Raji (cell line): Measurements from ENCODE around the gene LIN7A.

Experiments used
- POLR2A ChIP-seq: IDR thresholded peaks from 2 replicates; pipeline ENCODE4 v1.6.1; 2011; ENCODE audit warnings: low read depth, low read length, control low read depth; ENCODE audit not compliant: insufficient read depth

The LIN7A gene

DNA sequence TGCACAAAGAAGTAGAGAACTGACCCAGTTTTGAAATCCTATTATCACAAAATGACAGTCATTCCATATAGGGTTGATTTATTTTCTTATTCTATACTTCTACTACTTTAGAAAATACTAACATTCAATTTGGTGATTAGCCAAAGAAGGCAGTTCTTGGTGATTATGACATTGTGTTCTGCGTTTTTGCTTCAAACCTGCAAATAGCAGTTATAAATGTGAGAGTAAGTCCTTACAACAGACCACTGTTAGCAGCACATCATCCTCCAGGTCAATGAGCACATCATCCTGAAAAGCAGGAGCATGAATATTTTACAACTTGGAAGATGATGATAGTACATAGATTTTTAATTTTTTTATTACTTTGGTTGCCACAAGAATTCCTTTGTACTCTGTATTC lies 53.1 kb downstream of the LIN7A start:
- no peak for TF ChIP-seq POLR2A

DNA sequence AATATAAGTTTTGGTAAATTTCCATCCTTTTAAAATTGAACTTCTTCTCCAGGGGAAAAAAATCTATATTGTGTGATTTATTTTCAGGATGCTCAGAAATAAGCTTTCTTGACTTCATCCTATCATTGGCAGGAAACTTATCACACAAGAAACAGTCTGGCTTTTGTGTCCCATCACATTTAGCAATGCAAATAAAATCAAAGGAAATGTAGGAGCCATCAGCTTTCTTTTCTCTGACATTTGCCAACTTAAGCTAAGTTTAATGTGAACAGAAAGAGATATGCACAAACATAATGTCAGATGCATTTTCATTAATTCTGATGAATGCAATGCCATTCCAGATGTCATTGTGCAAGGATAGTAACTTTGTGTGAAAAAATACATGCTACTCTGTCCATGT lies 56.6 kb downstream of the LIN7A start:
- TF ChIP-seq POLR2A, result no peak

DNA sequence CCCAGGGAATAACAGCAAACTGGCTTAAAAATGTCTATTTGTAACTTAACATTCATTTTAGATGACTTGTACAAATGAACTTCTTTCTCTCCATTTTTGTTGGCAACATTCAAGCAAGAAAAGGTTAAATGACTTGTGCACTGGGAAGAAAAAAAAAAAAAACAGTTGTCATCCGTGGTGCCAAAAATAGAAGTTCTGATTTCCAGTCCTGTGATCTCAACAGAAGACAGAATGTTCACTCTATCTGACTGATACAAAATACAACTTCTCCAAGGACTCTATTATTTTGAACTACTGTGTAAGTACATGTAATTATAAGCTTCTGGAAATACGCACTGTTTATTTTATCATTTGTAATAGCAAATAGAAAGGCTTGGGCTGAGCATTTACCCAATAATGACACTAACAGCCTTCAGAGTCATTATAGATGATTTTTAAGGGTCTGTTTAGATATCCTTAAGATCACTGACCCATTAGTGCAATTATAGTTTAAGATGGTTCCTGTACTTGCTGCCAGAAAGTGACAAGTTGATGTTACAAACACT lies 59.9 kb downstream of the LIN7A start:
- no peak for TF ChIP-seq POLR2A

DNA sequence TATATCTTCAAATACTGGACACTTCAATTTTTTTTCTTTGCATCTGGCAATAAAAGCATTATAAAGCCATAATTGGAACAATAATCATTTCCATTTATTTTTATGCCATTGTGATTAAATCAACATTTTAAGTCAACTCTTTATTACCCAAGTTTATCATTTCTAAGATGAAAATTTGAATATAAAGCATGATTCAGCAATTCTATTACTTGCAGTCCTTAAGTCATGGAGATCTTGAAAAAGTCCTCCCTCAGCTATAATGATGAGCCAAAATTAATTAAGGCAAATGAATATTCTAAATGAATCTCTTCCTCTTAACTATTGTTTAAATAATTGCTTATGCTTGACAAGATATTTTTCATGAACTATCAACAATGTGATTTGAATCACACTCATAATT lies 65.7 kb downstream of the LIN7A start:
- TF ChIP-seq POLR2A, result no peak

DNA sequence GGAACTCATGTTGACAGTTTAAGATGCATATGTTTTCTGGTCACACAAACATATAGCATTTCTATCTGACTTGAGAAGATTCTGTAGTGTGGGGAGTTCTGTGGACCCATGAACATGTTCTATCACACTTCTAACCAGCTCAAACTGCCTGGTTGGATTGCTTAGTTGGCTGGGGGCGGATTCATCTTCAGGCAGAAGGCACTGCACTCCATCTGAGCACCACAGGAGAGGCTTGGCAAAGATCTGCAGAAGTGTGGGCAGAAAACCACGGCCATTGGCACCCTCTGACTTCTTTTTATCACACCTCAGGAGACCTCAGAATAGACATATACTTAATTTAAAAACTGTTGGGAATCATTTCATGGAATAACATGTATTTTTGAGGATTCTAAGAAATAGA lies 68.5 kb downstream of the LIN7A start:
- no peak for TF ChIP-seq POLR2A

DNA sequence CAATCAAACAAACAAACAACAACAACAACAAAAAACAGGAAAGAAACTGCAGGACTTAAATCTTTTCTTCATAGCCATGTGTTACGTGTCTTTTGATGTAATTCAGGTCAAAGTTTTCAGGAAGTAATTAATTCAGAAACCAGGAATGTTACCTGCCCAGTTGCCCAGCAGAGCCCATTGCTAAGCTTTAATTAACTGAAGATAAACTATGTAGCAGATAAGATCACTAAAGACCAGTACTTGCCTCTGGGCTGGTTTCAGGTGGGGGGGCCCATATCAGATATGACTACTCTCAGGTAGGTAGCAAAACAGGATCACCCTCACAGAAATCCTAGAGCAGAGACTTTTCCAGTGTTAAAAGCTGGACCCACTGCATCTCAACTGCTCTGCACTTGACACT lies 69.2 kb downstream of the LIN7A start:
- TF ChIP-seq POLR2A, result no peak

DNA sequence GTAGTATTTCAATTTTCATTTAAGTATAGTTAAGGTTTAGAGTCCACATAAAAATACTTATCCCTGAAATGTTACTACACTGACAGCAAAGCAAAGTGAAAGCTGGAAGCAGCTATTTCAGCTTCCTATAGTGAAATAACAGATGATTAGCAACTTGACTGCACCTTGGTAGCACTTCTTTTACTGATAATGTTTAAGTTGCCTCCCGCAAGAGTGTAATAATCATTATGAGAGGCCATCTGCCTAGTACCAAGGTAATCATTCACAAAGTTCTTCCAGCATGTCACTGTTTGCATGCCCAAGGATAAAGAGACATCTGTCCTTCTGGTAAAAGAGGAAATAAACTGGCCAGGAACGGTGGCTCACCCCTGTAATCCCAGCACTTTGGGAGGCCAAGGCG lies 69.8 kb downstream of the LIN7A start:
- no peak for TF ChIP-seq POLR2A

DNA sequence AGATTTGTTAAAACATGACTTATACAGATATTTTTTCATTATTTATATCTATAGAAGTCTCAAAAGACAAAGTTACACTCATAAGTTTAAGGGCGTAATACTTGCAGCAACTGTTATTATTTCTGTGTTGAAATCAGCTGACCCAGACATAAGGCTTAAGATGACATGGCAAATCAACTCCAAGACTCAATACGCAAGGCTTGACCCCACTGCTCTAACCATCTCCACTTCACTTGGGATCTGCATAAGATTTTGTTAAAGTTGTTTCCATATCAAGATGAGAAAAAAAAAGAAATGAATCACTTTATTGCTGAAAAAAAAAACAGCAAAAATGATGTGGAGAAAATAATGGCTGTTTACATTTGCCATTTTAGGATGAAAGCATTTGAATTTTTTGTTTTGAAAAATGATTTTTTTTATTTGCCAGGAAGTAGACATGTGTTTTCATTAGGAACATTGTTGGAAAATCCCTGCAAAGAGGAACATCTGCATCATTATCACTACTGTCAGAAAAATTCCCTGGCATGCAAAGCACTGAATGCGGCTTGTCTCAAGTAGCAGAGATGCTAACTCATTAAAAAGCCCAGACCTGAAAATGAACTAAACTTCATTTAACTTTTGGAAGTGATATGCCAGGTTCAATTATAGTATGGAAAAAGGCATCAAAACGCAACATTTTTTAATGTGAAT lies 73.5 kb downstream of the LIN7A start:
- no peak for TF ChIP-seq POLR2A

DNA sequence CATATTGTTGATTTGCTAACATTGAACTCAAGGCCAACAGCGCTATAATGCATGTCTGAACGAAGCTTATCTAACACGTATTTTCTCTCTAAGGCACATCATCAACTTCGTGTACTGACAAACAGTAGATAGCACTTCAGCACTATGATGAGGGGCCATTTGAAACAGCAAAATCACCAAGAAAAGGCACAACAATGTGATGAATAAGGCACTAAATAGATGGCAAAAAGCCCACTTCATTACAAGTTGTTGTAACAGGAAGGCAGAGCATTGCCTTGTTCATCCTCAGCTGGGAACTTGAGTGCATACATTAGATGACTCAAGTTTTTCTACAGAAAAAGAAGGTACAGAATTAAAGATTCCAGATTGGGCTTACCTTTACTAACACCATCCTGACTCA lies 75.2 kb downstream of the LIN7A start:
- no peak for TF ChIP-seq POLR2A

DNA sequence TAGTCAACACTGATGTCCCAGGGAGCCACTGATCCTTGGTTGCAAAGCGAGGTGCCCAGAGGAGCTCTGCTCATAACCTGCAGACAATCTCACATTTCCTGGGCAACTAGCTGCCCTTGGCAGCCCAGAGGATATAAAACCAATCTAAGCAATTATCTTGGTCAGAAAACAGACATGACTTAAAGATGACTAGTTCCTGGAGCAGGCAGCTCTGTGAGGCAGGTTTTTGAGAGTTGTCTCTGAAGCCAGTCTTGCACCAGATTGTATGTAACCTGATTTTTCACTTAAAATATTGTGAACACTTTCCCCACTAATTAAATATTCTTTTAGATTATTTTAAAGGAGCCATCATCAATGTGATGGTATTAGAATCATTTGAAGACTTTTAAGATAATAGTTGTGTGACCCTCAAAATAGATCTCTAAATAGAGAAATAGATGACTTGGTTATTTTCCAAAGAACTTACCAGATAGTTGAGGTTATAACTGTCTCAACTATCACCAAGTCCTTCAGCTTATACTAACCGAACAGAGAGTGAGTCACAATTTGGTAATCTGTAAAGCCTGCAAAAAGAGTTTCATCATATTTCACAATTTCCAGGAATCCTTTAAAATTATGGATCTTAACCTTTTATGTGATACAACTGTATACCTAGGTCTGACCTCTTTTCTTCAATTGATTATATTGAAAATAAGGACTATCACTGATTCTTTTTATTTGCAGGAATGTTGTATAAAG lies 75.9 kb downstream of the LIN7A start:
- TF ChIP-seq POLR2A, result no peak

DNA sequence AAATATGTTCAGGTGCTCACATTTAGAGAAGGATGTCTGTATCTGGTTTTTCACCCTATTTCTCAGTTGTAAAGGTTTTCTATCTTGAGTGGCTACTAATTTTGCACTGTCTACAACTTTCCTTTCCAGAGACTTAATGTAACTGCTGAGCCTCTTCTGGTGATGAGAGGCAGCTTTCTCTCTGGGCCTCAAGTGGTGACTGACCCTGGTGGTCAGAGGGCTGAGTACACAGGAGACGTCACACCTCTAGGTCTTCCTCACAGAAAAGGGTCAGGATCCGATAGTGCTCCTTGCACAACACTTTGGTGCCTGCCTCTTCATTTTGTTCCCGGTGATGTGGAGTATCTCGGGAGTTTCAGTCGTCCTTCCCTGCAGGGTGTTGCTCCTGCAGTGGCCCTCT lies 76.8 kb downstream of the LIN7A start:
- no peak for TF ChIP-seq POLR2A

DNA sequence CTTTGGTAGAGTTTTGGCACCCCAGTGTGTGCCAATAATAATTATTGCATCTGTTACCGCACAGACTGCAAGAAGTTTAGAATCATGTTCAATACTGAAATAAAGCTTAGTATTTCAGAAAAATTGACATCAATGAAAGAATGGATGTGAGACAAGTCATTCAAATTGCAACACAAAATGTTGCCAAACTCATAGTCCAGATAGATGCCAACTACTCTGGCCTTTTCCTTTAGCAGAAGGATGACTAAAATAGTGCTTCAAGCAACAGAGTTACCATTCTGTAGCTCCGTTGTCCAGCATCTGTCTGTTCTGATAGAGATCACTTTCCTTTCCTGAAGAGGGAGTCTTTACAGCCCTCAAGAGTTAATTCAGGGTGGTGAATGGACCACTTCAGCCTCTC lies 77.5 kb downstream of the LIN7A start:
- TF ChIP-seq POLR2A, result no peak

DNA sequence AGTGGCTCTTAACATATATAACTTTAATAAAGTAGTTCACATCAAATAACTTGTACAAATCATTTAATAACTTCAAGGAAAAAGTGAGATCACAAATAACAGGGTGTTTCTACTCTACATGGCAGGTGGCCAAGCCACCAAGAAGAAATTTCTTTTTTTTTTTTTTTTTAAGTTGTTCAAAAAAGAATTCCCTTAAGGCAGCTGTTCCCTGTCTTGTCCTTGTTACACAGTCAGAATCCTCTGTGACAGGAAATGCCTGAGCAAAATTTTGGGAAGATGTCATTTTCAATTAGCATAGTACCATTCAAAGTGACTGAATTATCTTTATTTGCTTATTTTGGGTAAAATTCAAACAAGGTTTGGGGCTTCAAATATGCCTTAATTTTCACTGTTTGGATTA lies 79.4 kb downstream of the LIN7A start:
- TF ChIP-seq POLR2A, result no peak

DNA sequence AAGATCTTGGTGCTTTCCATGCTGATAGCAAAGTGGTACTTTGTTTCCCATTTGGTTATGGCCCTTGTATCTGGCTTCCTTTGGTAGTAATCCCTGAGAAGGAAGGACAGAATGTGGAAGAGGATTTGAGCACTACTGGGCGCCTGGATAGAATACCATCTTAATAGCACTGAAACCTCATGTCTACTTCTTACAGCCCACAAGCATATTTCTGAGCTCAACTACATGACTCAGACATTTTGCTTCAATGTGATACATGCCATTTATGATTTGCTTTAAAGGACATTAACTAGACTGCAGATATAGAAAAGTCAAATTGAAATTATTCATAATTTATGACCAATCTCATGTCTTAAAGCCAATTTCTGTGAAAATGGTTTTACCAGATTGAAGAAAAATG lies 80.4 kb downstream of the LIN7A start:
- no peak for TF ChIP-seq POLR2A

DNA sequence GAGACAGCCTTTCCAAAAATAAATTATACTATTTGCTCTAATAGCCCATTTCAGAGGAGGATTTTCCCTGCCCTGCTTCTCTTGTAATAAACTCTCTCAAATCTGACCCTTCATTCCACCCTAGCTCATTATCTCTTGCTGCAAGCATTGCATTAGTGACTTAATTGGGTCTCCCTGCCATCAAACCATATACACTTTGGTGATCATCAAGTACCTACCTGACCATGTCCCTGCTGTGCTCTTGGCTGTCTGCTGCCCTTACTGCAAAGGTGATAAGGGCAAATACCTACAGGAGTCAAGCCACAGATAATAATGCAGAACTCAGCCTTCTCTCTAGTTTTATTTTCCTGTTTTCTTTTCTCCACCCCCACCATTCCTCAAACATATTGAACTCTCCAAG lies 88.4 kb downstream of the LIN7A start:
- TF ChIP-seq POLR2A, result no peak

DNA sequence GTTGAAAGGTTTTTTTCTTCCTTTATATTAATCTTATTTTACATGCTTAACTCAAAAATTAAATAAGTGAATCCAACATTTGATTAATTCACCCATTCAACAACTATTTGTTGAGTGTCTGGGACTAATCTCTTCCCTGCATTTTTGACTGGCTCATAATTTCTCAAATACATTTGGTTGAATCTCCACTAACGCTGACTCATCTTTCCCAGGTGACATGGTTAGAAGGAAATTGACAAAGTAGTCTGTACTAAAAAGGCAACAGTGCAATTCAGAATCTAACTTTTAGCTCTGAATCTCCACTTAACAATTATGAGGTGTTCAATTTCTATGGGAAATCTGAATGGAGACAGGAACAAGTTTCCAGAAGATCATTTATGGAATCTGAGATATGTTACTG lies 88.9 kb downstream of the LIN7A start:
- no peak for TF ChIP-seq POLR2A
